NCI-H146 treated with DMSO at 0.1 percent for 48 hours (cell line): ENCODE data around the gene DDX39A.
"Not testable (repeated sequence)": the region's sequence is repeated elsewhere in the genome, so short reads cannot be mapped to it uniquely, and the experiment has no call there.

Source experiments
- DNase-seq: peaks from one replicate; lab custom pipeline; 2025; ENCODE audit not compliant: unreplicated experiment; lab: John Stamatoyannopoulos, UW

Gene DDX39A

DNA sequence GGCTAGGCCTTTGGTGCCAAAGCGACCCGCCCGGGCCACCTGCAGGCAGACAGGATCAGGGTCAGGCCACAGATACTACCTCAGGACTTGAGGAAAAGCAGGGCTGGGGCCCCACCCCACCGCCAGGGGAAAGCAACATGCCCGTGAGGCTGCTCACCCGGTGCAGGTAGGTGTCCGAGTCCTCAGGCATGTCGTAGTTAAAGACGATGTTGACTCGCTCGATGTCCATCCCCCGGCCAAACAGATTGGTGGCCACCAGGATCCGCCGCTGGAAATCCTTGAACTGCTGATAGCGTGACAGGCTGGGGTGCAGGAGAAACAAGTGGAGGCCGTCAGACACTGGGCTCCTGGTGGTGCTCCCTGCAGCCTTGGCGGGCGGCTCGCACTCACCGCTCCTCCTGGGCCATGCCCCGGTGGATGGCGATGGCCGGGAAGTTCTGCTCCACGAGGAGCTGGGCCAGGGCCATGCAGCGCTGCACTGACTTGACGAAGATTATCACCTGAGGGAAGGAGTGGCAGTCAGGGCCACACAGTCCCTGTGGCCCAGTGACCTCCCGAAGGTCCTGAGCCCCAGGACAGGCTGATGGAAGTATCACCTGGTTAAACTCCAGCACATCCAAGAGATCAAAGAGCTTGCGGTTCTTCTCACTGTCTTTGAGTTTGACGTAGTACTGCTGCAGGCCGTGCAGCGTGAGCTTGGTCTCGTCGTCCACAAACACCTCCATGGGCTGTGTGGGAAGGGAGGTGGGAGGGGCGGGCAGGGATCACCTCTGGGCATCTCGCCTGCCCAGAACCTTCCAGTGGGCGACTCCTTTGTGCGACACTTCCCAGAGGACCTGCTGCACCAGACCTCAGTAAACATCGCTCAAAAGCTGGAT lies 9.8 kb downstream of the DDX39A start:
- no peak for DNase-seq

DNA sequence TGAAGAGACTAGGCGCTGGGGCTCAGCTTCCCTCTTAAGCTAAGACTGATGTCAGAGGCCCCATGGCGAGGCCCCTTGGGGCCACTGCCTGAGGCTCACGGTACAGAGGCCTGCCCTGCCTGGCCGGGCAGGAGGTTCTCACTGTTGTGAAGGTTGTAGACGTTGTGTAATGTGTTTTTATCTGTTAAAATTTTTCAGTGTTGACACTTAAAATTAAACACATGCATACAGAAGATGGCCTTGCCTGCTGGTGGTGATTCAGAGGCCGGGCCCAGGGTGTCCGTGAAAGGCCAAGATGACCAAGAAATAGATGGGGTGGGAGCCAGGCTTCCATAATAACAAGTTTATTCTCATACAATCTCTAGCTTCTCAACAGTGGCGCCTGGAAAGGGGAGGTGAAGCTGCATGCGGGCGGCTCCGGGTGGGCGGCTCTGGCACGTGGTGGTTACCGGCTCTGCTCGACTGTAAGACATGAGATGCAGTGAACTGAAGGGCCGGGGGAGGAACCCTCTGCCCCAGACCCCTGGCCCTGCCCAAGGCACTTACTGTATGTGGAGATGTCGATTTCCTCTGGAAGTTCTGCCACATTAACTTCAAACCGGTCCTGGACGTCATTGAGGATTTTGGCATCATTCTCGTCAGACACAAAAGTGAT lies 10.5 kb downstream of the DDX39A start:
- DNase-seq, result no peak

DNA sequence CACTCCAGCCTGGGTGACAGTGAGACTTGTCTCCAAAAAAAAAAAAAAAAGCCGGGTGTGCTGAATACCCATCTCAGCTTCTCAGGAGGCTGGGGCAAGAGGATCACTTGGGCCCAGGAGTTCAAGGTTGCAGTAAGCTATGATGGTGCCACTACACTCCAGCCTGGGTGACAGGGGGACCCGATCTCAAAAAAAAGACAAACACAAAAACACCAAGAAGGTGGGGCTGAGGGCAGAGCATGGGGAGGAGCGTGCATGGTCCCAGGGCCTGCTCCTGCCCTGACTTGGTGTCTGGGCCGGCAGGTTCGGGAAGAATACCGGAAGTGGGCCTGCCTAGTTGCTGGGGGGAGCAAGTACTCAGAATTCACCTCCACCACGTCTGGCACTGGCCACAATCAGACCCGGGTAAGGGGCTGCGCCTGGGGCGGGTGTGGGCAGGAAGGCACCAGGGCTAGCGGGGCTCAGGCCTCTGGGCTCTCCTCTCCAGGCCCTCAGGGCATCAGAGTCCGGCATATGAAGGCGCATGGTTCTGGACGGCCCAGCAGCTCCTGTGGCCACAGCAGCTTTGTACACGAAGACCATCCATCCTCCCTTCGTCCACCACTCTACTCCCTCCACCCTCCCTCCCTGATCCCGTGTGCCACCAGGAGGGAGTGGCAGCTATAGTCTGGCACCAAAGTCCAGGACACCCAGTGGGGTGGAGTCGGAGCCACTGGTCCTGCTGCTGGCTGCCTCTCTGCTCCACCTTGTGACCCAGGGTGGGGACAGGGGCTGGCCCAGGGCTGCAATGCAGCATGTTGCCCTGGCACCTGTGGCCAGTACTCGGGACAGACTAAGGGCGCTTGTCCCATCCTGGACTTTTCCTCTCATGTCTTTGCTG lies 11.3 kb downstream of the DDX39A start:
- no peak for DNase-seq

DNA sequence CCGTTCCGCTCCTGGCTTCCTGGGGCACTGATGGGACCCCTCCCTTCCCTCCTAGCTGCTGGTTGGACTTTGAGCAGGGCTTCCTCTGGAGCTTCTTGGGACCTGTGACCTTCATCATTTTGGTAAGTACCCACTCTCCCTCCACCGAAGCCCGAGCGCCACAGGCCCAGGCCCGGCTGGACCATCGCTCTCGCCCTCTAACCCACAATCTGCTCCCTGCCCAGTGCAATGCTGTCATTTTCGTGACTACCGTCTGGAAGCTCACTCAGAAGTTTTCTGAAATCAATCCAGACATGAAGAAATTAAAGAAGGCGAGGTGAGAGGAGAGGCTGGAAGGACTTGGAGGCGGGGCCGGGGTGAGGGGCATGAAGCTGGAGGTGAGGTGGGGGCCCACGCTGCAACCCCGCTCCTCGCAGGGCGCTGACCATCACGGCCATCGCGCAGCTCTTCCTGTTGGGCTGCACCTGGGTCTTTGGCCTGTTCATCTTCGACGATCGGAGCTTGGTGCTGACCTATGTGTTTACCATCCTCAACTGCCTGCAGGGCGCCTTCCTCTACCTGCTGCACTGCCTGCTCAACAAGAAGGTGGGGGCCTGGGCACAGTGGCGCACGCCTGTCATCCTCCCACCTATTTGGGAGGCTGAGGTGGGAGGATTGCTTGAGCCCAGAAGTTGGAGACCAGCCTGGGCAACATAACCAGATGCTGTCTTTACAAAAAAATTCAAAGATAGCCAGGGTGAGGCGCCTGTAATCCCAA lies 12.3 kb downstream of the DDX39A start:
- DNase-seq, result no peak

DNA sequence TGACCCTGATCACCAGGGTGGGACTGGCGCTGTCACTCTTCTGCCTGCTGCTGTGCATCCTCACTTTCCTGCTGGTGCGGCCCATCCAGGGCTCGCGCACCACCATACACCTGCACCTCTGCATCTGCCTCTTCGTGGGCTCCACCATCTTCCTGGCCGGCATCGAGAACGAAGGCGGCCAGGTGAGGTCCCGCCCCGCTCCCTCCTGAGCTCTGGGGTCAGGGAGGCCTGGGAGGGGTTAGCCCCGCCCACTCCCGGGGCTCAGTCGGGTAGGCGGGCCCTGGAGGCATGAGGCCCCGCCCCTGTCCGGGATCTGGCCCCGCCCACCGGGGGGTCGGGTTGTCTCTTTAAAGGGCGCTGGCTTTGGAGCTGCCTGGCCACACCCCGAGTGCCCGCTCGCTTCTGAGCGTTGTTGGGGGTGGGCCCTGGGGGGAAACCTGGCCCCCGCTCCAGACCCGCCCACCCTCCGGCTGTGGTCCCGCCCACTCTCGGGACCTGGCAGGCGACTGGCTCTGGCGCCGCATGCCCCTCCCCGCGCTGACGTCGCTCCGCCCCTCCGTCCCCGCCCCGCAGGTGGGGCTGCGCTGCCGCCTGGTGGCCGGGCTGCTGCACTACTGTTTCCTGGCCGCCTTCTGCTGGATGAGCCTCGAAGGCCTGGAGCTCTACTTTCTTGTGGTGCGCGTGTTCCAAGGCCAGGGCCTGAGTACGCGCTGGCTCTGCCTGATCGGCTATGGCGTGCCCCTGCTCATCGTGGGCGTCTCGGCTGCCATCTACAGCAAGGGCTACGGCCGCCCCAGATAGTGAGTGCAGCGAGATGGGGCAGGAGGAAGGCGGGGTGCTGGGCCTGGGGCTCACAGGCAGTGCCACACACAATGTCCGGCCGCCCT lies 13.1 kb downstream of the DDX39A start:
- DNase-seq, result peak; percentile 91

DNA sequence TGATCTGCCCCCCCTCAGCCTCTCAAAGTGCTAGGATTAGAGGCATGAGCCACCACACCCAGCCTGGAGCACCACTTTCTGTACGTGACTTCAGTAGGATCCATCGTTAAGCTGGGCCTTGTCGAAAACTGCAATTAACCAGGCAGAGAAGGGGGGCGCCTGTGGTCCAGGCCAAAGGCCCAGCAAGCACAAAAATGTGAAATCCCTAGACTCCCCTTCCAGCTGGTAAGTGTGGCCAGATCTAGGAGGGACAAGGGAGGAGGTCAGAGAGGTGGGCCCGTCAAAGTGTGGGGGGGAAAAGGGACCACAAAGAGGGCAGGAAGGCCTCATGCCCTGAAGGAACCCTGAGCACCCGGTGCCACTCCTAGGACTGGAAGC lies 13.8 kb downstream of the DDX39A start:
- DNase-seq, result no peak

DNA sequence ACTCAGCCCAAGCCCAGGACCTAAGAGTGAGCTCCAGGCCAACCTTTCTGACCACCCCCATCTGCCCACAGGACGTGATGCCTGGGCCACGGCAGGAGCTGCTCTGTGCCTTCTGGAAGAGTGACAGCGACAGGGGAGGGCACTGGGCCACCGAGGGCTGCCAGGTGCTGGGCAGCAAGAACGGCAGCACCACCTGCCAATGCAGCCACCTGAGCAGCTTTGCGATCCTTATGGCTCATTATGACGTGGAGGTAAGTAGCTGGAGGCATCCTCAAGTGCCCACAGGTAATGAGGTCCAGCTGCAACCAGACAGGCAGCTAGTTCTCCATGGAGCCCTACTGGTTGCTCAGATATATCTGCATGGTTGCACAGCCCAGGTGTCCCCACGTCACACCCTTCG lies 14.8 kb downstream of the DDX39A start:
- no peak for DNase-seq

DNA sequence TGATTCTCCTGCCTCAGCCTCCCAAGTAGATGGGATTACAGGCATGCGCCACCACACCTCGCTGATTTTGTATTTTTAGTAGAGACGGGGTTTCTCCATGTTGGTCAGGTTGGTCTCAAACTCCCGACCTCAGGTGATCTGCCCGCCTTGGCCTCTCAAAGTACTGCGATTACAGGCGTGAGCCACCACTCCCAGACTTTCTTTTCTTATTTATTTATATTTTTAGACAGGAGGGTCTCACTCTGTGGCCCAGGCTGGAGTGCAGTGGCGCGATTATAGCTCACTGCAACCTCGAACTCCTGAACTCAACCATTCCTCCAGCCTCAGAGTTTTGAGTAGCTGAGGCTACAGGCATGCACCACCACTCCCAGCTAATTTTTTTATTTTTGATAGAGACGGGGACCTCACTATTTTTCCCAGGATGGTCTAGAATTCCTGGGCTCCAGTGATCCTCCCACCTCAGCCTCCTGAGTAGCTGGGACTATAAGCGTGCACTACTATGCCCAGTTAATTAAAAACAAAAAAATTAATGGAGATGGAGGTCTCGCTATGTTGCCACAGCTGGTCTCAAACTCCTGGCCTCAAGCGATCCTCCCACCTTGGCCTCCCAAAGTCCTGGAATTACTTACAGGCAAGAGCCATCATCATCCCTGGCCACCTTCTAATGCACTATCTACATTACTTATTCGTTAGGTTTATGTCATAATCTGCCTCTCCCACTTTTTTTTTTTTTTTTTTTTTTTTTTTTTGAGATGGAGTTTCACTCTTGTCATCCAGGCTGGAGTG lies 15.8 kb downstream of the DDX39A start:
- DNase-seq, result not testable (repeated sequence)

DNA sequence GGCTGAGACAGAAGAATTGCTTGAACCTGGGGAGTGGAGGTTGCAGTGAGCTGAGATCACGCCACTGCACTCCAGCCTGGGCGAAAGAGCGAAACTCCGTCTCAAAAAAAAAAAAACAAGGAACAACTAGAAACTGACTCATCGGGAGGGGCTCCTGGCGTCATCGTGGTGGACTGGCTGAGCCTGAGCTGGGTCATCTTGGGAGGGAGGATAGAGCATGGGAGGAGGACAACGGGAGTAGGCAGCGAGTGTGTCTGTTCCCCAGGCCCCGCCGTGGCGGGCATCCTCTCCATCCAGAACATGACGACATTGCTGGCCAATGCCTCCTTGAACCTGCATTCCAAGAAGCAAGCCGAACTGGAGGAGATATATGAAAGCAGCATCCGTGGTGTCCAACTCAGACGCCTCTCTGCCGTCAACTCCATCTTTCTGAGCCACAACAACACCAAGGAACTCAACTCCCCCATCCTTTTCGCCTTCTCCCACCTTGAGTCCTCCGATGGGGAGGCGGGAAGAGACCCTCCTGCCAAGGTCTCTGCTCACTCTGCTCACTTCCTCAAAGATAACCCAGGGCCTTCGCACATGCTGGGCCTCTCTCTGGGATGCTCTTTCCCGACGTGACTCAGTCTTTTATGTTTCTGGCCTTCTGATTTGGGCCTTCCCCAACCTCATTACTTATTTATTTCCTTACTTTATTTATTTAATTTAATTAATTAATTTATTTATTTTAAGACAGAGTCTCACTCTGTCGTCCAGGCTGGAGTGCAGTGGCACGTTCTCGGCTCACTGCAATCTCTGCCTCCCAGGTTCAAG lies 16.6 kb downstream of the DDX39A start:
- no peak for DNase-seq

DNA sequence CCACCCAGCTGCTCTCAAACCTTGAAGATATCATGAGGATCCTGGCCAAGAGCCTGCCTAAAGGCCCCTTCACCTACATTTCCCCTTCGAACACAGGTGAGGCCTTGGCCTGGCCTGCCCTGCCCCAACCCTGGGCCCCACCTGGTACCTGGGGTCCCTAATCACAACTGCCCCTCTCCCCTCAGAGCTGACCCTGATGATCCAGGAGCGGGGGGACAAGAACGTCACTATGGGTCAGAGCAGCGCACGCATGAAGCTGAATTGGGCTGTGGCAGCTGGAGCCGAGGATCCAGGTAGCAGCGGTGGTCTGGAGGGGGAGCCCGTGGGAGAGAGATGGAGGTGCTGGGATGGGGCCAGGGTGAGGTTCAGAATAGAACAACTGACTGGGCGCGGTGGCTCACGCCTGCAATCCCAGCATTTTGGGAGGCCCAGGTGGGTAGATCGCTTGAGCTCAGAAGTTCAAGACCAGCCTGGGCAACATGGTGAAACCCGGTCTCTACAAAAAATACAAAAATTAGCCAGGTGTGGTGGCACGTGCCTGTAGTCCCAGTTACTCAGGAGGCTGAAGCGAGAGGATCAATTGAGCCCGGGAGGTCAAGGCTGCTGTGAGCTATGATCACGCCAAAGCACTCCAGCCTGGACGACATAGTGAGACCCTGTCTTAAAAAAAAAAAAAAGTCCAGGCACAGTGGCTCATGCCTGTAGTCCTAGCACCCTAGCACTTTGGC lies 17.5 kb downstream of the DDX39A start:
- DNase-seq, result no peak

DNA sequence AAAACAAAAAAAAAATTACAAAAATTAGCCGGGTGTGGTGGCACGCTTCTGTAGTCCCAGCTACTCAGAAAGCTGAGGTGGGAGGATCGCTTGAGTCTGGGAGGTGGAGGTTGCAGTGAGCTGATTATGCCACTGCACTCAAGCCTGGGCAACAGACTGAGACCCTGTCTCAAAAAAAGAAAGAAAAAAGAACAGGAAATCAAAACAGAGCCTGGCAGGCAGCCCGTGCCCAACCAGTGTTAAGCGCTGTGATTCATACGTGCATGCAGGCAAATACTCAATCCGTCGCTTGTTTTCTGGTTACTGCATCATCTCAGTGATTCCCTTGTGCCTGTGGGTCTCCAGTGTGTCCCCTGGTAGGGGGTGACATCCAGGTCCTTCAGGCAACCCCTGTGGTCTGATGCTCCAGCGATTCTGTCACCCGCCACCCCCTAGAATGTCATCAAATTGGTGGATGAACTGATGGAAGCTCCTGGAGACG lies 18.1 kb downstream of the DDX39A start:
- no peak for DNase-seq

DNA sequence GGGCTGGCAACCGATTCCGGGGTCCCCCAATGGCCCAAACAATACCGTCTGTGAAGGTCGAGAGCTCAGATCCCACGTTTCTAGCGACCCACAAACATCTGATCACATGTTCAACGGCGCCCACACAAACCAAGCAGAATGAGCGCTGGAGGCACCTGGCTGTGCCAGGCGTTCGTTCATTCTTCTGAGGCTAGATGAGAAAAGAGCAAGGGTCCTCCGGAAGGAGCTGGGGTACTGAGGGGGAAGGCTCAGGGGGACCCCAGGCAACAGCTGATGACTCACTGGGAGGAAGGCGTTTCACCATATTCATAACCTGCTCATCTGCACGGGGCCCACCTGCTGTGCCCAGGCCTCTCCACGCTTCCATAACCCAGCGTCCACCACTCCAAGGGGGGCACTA lies 22.0 kb downstream of the DDX39A start:
- not testable (repeated sequence) for DNase-seq

DNA sequence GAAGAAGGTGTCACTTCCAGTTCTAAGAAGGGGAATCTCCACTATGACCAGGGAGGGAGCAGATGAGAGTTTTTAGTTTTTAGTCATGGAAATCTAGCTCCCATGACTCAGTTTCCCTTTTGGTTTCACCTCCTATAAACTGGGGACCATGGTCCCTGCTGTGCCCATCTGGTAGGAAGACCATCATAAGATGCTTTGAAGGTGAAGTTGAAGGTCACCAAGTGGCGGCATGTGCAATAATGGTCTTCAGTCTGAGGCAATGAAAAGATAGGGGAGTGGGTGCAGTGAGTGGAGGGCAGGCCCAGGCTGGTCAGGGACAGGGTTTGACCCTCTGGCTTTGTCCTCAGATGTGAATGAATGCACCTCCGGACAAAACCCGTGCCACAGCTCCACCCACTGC lies 22.4 kb downstream of the DDX39A start:
- DNase-seq, result not testable (repeated sequence)

DNA sequence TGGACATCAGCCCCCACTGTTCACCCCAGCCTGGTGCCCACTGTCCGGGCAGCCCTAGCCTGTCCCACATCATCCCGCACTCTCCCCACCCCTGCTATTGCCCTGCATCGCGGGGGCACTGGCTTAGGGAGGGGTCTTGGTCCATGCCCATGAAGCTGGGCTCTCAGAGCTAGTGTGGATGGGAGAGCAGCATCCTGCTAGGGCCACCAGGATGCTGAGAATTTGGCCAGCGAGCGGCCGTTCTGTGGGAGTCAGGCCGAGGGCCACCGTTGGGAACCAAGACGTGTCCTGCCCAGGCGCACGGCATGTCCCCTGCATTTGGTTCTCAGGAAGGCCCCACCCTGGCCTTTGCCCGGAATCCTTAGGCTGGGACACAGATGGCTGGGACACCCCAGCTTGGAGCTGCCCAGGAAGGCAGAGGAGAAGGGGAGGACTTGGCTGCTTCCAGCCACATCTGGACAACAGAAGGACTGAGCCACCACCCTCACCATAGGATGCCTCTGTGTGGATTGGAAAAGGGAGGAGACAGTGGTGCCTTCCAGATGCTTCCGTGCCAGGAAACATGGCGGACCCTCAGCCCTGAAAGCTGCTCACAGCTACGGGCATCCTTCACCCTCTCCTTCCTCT lies 23.3 kb downstream of the DDX39A start:
- DNase-seq, result no peak

DNA sequence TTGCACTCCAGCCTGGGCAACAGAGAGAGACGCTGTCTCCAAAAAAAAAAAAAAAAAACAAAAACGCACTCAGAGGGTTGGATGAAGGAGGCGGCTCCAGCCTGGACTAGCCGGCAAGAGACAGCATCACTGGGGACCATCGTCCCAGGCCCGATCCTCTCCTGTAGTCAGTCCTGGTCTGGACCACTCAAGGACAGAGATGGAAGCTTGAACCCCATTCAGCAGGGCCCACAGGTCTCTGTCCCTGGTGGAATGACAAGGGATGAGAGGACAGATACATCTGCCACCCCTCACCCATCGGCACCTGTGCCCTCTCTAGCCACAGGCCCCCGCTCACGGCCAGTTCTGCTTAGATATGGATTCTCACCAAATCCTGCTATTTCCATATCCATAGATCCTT lies 23.9 kb downstream of the DDX39A start:
- DNase-seq, result no peak

DNA sequence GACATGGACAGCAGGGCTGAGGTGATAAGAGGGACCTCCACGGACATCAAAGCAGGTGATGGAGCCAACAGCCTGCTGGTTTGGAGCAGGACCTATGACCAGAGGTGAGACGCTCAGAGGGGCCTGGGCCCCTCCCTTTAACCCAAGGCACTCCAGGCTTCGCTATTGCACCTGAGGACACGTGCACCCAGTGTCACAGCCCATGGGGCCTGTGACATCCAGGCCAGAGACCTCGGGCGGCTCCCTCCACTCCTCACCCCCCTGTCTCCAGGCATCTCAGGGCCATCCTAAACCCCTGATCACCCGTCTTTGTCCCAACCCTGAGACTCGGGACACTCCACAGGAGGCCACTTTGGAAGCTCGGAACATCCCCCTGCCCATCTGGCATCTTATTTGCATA lies 25.0 kb downstream of the DDX39A start:
- no peak for DNase-seq

DNA sequence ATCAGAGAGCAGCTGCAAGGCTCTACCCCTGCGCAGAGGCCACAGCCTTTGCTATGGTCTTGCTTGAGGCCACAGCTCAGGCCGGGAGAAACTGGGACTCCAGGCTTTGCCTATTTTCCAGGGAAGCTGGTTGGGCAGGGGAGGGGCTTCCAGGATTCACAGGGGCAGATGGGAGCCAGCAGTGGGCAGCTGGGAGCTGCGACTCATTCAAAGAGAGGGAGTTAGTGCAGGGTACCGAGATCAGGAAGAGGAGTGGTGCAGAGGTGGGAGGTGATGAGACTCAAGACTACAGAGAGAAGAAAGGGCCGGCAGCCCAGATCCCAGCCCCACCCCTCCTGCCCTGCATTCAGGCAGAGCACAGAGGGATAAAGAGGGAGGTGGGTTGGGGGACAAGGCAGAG lies 25.8 kb downstream of the DDX39A start:
- no peak for DNase-seq
